IMR-90 (cell line): ENCODE measurements around the gene UPB1. TPM values are rescaled to one million over a fixed set of nuclear protein-coding genes. Genes with fewer than 3 reads are reported as not detected.

Experiments used
- ATAC-seq: fragments of 200-7000 bp; cut with Tn5 transposase; 2 replicates; pipeline ENCODE4 v1.9.1; 2020; ENCODE audit warnings: low read depth, mild to moderate bottlenecking, moderate library complexity
- BruUV-seq: library from RNA; stranded (reverse); fragments of 400-500 nt; replicated peaks from 2 replicates; lab custom pipeline; 2021; lab: Mats Ljungman, UMichigan
- CTCF ChIA-PET: fragments of 300-600 bp; formaldehyde crosslinking; extraction: SDS; loops from one replicate; lab custom pipeline; 2021; ENCODE audit warnings: antibody characterized with exemption; lab: Yijun Ruan, JAX
- POLR2A ChIA-PET: fragments of 300-600 bp; sonication (Branson Sonifier 250); formaldehyde crosslinking; loops from one replicate; lab custom pipeline; 2022; ENCODE audit warnings: antibody characterized with exemption; ENCODE audit not compliant: unreplicated experiment; lab: Charles Lee
- DNase-seq: peaks from one replicate; pipeline ENCODE4 v3.0.0; 2013
- H2AFZ ChIP-seq: replicated peaks from 2 replicates; pipeline ENCODE3; 2013; ENCODE audit warnings: low read length, mild to moderate bottlenecking; ENCODE audit not compliant: poor library complexity
- H2AK5ac ChIP-seq: 2 replicates; pipeline ENCODE4 v1.6.1; 2013; ENCODE audit warnings: low read depth, low read length, inconsistent platforms
- H2AK9ac ChIP-seq: replicated peaks from 2 replicates; pipeline ENCODE3; 2013; ENCODE audit warnings: mild to moderate bottlenecking, low read depth, low read length, moderate library complexity; ENCODE audit not compliant: poor library complexity
- H2BK120ac ChIP-seq: 2 replicates; pipeline ENCODE4 v1.6.1; 2013; ENCODE audit warnings: low read depth, low read length, inconsistent platforms
- H2BK15ac ChIP-seq: 3 replicates; pipeline ENCODE4 v1.6.1; 2013; ENCODE audit warnings: low read depth, low read length, inconsistent platforms
- H2BK20ac ChIP-seq: 2 replicates; pipeline ENCODE4 v1.6.1; 2013; ENCODE audit warnings: low read depth, mild to moderate bottlenecking, inconsistent platforms, low read length, moderate library complexity
- H2BK5ac ChIP-seq: 2 replicates; pipeline ENCODE4 v1.6.1; 2013; ENCODE audit warnings: mild to moderate bottlenecking, low read depth, low read length, inconsistent platforms; ENCODE audit not compliant: poor library complexity, severe bottlenecking
- H3K14ac ChIP-seq: replicated peaks from 2 replicates; pipeline ENCODE4 v1.6.1; 2013; ENCODE audit warnings: low read depth, low read length, inconsistent platforms
- H3K18ac ChIP-seq: 2 replicates; pipeline ENCODE4 v1.6.1; 2013; ENCODE audit warnings: low read depth, low read length, control low read depth
- H3K23ac ChIP-seq: 2 replicates; pipeline ENCODE4 v1.6.1; 2013; ENCODE audit warnings: low read depth, low read length, inconsistent platforms
- H3K27ac ChIP-seq: 2 replicates; pipeline ENCODE4 v1.5.1; 2013; ENCODE audit warnings: mild to moderate bottlenecking, control low read depth, low read length; ENCODE audit not compliant: insufficient read depth
- H3K27me3 ChIP-seq: 2 replicates; pipeline ENCODE4 v1.6.1; 2013; ENCODE audit warnings: low read length; ENCODE audit not compliant: control insufficient read depth, insufficient read depth
- H3K36me3 ChIP-seq: 2 replicates; pipeline ENCODE4 v1.6.1; 2013; ENCODE audit warnings: low read length, mixed read lengths; ENCODE audit not compliant: control insufficient read depth, insufficient read depth
- H3K4ac ChIP-seq: 2 replicates; pipeline ENCODE4 v1.6.1; 2013; ENCODE audit warnings: low read depth, low read length, inconsistent platforms
- H3K4me1 ChIP-seq: 2 replicates; pipeline ENCODE4 v1.6.1; 2013; ENCODE audit warnings: low read length, mixed read lengths; ENCODE audit not compliant: control insufficient read depth, insufficient read depth
- H3K4me2 ChIP-seq: 2 replicates; pipeline ENCODE4 v1.6.1; 2013; ENCODE audit warnings: low read depth, mild to moderate bottlenecking, control low read depth, low read length, moderate library complexity
- H3K4me3 ChIP-seq: 2 replicates; pipeline ENCODE4 v1.5.1; 2013; ENCODE audit warnings: low read depth, mild to moderate bottlenecking, control low read depth, low read length, moderate library complexity; ENCODE audit not compliant: insufficient read depth
- H3K56ac ChIP-seq: 2 replicates; pipeline ENCODE4 v1.6.1; 2013; ENCODE audit warnings: low read length, inconsistent platforms; ENCODE audit not compliant: insufficient read depth; ENCODE audit errors: extremely low read depth
- H3K79me1 ChIP-seq, 2 experiments: 2 replicates each; pipeline ENCODE4 v1.6.1; 2013; ENCODE audit warnings: low read length in 2 of 2, inconsistent platforms in 1 of 2, low read depth in 1 of 2
- H3K9ac ChIP-seq: 2 replicates; pipeline ENCODE4 v1.6.1; 2013; ENCODE audit warnings: low read depth, low read length, control low read depth
- H3K9me1 ChIP-seq: 2 replicates; pipeline ENCODE4 v1.6.1; 2013; ENCODE audit warnings: low read length, inconsistent platforms; ENCODE audit not compliant: insufficient read depth
- H3K9me3 ChIP-seq: 2 replicates; pipeline ENCODE4 v1.6.1; 2013; ENCODE audit warnings: low read length; ENCODE audit not compliant: control insufficient read depth, insufficient read depth
- H4K20me1 ChIP-seq: 2 replicates; pipeline ENCODE4 v1.6.1; 2013; ENCODE audit warnings: low read length, inconsistent platforms; ENCODE audit not compliant: insufficient read depth
- H4K5ac ChIP-seq: 2 replicates; pipeline ENCODE4 v1.6.1; 2013; ENCODE audit warnings: mild to moderate bottlenecking, low read depth, low read length, control low read depth
- H4K8ac ChIP-seq, 2 experiments: 2 replicates each; pipeline ENCODE4 v1.6.1; 2013; ENCODE audit warnings: low read depth in 2 of 2, low read length in 2 of 2, control low read depth in 1 of 2, inconsistent platforms in 1 of 2
- H4K91ac ChIP-seq: 2 replicates; pipeline ENCODE4 v1.6.1; 2013; ENCODE audit warnings: low read depth, low read length, inconsistent platforms; ENCODE audit not compliant: insufficient read depth
- BHLHE40 ChIP-seq: fragments of 150-350 bp; IDR thresholded peaks from 2 replicates; pipeline ENCODE4 v1.6.1; 2016; ENCODE audit warnings: mild to moderate bottlenecking, low read depth, low read length
- CEBPB ChIP-seq: IDR thresholded peaks from 2 replicates; pipeline ENCODE4 v1.6.1; 2012; ENCODE audit warnings: low read depth, low read length, improper control_type of control experiment
- CHD1 ChIP-seq: IDR thresholded peaks from 2 replicates; pipeline ENCODE4 v1.6.1; 2012; ENCODE audit warnings: low read depth, low read length, improper control_type of control experiment
- FOS ChIP-seq: fragments of 150-350 bp; IDR thresholded peaks from 2 replicates; pipeline ENCODE4 v1.6.1; 2016; ENCODE audit warnings: low read depth, low read length
- MAFK ChIP-seq: IDR thresholded peaks from 2 replicates; pipeline ENCODE4 v1.6.1; 2012; ENCODE audit warnings: low read depth, low read length, improper control_type of control experiment
- MAZ ChIP-seq: IDR thresholded peaks from 2 replicates; pipeline ENCODE4 v1.6.1; 2012; ENCODE audit warnings: low read depth, mild to moderate bottlenecking, low read length, improper control_type of control experiment, moderate library complexity, borderline replicate concordance
- MXI1 ChIP-seq: IDR thresholded peaks from 2 replicates; pipeline ENCODE4 v1.6.1; 2012; ENCODE audit warnings: low read depth, mild to moderate bottlenecking, low read length, moderate library complexity, borderline replicate concordance
- NFE2L2 ChIP-seq: fragments of 150-350 bp; IDR thresholded peaks from 2 replicates; pipeline ENCODE4 v1.6.1; 2016; ENCODE audit warnings: low read depth, mild to moderate bottlenecking, low read length
- POLR2A ChIP-seq: IDR thresholded peaks from 2 replicates; pipeline ENCODE4 v1.6.1; 2012; ENCODE audit warnings: mild to moderate bottlenecking, low read depth, low read length
- RAD21 ChIP-seq: IDR thresholded peaks from 2 replicates; pipeline ENCODE4 v1.6.1; 2012; ENCODE audit warnings: low read length, improper control_type of control experiment
- RCOR1 ChIP-seq: IDR thresholded peaks from 2 replicates; pipeline ENCODE4 v1.6.1; 2012; ENCODE audit warnings: mild to moderate bottlenecking, low read length, improper control_type of control experiment; ENCODE audit not compliant: insufficient replicate concordance
- RFX5 ChIP-seq: IDR thresholded peaks from 2 replicates; pipeline ENCODE4 v1.8.0; 2012; ENCODE audit warnings: low read depth, mild to moderate bottlenecking, low read length, moderate library complexity
- SMC3 ChIP-seq: fragments of 150-350 bp; IDR thresholded peaks from 2 replicates; pipeline ENCODE4 v1.6.1; 2016; ENCODE audit warnings: low read depth, mild to moderate bottlenecking, antibody characterized with exemption, low read length, moderate library complexity
- WGBS, 2 experiments: methylation state at CpG; one replicate each; pipeline versions ENCODE4 v1.1.5 to v1.1.7; 2013; ENCODE audit warnings: missing lambda C conversion rate in 2 of 2; ENCODE audit not compliant: insufficient read length in 1 of 2; ENCODE audit errors: extremely low coverage in 2 of 2; 5-methylcytosine and 5-hydroxymethylcytosine counted together
- dilution Hi-C: fragments of 300-500 bp; cut with HindIII; formaldehyde crosslinking; loops from one replicate; pipeline ENCODE4 v1.14.3; 2018; ENCODE audit warnings: low sequenced_read_pairs; ENCODE audit not compliant: unreplicated experiment
- in situ Hi-C: fragments of 300-500 bp; cut with MboI; formaldehyde crosslinking; loops from 3 replicates; pipeline ENCODE4 v1.14.3; 2019; ENCODE audit warnings: low sequenced_read_pairs, inconsistent platforms, mixed read lengths
- intact Hi-C: fragments of 100-400 bp; cut with micrococcal nuclease; formaldehyde crosslinking; loops from 2 replicates; pipeline ENCODE4 v1.10.0; 2022
- polyA plus RNA-seq, 3 experiments: library from polyadenylated mRNA; depleted of rRNA; stranded (reverse); fragments of >200 nt; gene quantifications; 2 replicates each; pipeline ENCODE4 v1.2.3, GENCODE V29; 2012; ENCODE audit warnings: low replicate concordance in 1 of 3
- total RNA-seq: library from RNA; depleted of rRNA; stranded (reverse); fragments of >200 nt; gene quantifications from 2 replicates; pipeline ENCODE4 v1.2.3, GENCODE V29; 2012
- TF ChIP-seq, protein P1 (sequence below): conservative IDR thresholded peaks from 2 replicates; pipeline ENCODE4 v1.5.1; 2012; ENCODE audit warnings: mild to moderate bottlenecking, low read depth, low read length, improper control_type of control experiment
- TF ChIP-seq, protein P2 (sequence below): fragments of 150-350 bp; IDR thresholded peaks from 2 replicates; pipeline ENCODE4 v1.6.1; 2017; ENCODE audit warnings: mild to moderate bottlenecking, antibody characterized with exemption, low read length, low read depth
- TF ChIP-seq, protein P3 (sequence below): fragments of 150-350 bp; IDR thresholded peaks from 2 replicates; pipeline ENCODE4 v1.6.1; 2016; ENCODE audit warnings: low read depth, mild to moderate bottlenecking, low read length, moderate library complexity, borderline replicate concordance

The UPB1 gene
- total and polyA plus RNA-seq, 2 of the 4 experiments (the other 2 are of a cell fraction), result under 0.01 to 0.02 TPM

DNA sequence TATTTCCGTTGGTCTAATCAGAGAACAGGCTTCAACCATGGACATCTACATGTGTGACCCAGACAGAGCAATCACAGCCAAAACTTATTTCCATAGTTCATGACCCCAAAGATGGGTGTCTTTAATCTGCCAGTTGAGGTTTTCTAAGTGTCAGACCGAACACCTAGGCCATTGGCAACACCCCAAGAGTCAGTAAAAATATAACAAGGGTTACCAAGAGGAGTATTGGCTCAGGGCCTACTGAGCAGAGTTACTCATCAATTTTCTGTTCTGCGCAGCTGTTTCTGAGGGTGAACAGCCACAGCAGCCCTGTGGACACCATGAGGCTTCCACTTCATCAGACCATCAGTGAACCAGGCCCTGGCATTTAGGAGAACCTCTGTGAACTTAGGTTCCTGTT lies 41.0 kb downstream of the UPB1 start:
- Histone ChIP-seq H2BK15ac (no peak overlapping the region), H3K14ac (no peak overlapping the region), H2BK5ac (no peak overlapping the region), H3K4ac (no peak overlapping the region), H2AFZ (no peak overlapping the region), H3K4me1 (no peaks in the 10 kb centered on the region), H4K91ac (no peak overlapping the region), H3K23ac (no peak overlapping the region), H4K8ac (no peak overlapping the region), H3K9ac (no peak overlapping the region), H3K79me1 (0 out of 4 replicates have a peak, but pooled peaks cover 0 to 3% of the 10 kb centered on the region in 2 experiments), H3K9me3 (no peaks in the 10 kb centered on the region), H3K4me2 (no peak overlapping the region), H3K27ac (no peak overlapping the region), H2AK9ac (no peak overlapping the region), H4K20me1 (no peaks in the 10 kb centered on the region), H3K4me3 (no peak overlapping the region), H2BK120ac (no peak overlapping the region), H3K36me3 (peaks cover 12% of the 10 kb centered on the region; the same call in 1 of the 2 replicates), H3K18ac (no peak overlapping the region), H3K9me1 (peaks cover 6% of the 10 kb centered on the region; the same call in 1 of the 2 replicates), H3K56ac (no peak overlapping the region), H2AK5ac (no peak overlapping the region), H2BK20ac (no peak overlapping the region), H3K27me3 (peaks cover 6% of the 10 kb centered on the region), H4K5ac (no peak overlapping the region)
- BruUV-seq, result no TSS peak
- in situ Hi-C loops (no loop called here), dilution Hi-C loops (no loop called here), intact Hi-C loops (no loop called here)
- WGBS, 2 experiments, result no CpG with 5 or more reads among the region's 3 CpGs
- ChIA-PET POLR2A (no interaction called here), CTCF (interaction anchor here (0.6 kb wide), 1 partner anchor 20 kb away, joined by 4 read pairs; the partner anchor contains the start of gene SNRPD3)
- TF ChIP-seq CHD1 (no peak), POLR2A (no peak), MAZ (no peak), MXI1 (no peak), RFX5 (no peak), BHLHE40 (no peak), CEBPB (no peak), NFE2L2 (no peak), FOS (no peak), MAFK (no peak), SMC3 (no peak), RAD21 (no peak), RCOR1 (no peak)
- TF ChIP-seq, protein P1, sequence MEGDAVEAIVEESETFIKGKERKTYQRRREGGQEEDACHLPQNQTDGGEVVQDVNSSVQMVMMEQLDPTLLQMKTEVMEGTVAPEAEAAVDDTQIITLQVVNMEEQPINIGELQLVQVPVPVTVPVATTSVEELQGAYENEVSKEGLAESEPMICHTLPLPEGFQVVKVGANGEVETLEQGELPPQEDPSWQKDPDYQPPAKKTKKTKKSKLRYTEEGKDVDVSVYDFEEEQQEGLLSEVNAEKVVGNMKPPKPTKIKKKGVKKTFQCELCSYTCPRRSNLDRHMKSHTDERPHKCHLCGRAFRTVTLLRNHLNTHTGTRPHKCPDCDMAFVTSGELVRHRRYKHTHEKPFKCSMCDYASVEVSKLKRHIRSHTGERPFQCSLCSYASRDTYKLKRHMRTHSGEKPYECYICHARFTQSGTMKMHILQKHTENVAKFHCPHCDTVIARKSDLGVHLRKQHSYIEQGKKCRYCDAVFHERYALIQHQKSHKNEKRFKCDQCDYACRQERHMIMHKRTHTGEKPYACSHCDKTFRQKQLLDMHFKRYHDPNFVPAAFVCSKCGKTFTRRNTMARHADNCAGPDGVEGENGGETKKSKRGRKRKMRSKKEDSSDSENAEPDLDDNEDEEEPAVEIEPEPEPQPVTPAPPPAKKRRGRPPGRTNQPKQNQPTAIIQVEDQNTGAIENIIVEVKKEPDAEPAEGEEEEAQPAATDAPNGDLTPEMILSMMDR, result no peak
- TF ChIP-seq, protein P2, sequence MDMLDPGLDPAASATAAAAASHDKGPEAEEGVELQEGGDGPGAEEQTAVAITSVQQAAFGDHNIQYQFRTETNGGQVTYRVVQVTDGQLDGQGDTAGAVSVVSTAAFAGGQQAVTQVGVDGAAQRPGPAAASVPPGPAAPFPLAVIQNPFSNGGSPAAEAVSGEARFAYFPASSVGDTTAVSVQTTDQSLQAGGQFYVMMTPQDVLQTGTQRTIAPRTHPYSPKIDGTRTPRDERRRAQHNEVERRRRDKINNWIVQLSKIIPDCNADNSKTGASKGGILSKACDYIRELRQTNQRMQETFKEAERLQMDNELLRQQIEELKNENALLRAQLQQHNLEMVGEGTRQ, result no peak
- TF ChIP-seq, protein P3, sequence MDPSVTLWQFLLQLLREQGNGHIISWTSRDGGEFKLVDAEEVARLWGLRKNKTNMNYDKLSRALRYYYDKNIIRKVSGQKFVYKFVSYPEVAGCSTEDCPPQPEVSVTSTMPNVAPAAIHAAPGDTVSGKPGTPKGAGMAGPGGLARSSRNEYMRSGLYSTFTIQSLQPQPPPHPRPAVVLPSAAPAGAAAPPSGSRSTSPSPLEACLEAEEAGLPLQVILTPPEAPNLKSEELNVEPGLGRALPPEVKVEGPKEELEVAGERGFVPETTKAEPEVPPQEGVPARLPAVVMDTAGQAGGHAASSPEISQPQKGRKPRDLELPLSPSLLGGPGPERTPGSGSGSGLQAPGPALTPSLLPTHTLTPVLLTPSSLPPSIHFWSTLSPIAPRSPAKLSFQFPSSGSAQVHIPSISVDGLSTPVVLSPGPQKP, result no peak
- ATAC-seq (no peak), DNase-seq (no peak)
